Measurements from ENCODE around the gene RHO.
"Not testable (repeated sequence)": the region's sequence is repeated elsewhere in the genome, so short reads cannot be mapped to it uniquely, and the experiment has no call there.

The RHO gene

GRCh38 chr3:129500334-129500658 is 28.1 kb upstream of the RHO start:
- DNase-seq = no peak

- DNase-seq = no peak
Observed at GRCh38 chr3:129501630-129502029, 26.8 kb upstream of the RHO start.

GRCh38 chr3:129502641-129503408 is 25.6 kb upstream of the RHO start:
- peak; percentile 86 to 95 for DNase-seq

- peak; percentile 89 to 95 for DNase-seq
Observed at GRCh38 chr3:129503471-129504291, 24.8 kb upstream of the RHO start.

- no peak for DNase-seq
Observed at GRCh38 chr3:129504471-129505100, 23.9 kb upstream of the RHO start.

- DNase-seq = peak in 1 of 2 experiments; percentile 28
Observed at GRCh38 chr3:129505341-129505740, 23.1 kb upstream of the RHO start.

GRCh38 chr3:129506231-129506742 is 22.2 kb upstream of the RHO start:
- peak; percentile 93 to 99 for DNase-seq

GRCh38 chr3:129507181-129507831 is 21.1 kb upstream of the RHO start:
- peak; percentile 69 to 84 for DNase-seq

GRCh38 chr3:129512595-129512994 is 15.8 kb upstream of the RHO start:
- no peak for DNase-seq

GRCh38 chr3:129513705-129514104 is 14.7 kb upstream of the RHO start:
- DNase-seq = no peak

- DNase-seq = no peak
Observed at GRCh38 chr3:129514110-129514509, 14.3 kb upstream of the RHO start.

GRCh38 chr3:129514563-129514962 is 13.9 kb upstream of the RHO start:
- no peak for DNase-seq

GRCh38 chr3:129515108-129515820 is 13.2 kb upstream of the RHO start:
- not testable (repeated sequence) for DNase-seq

GRCh38 chr3:129515821-129516432 is 12.5 kb upstream of the RHO start:
- not testable (repeated sequence) for DNase-seq

- DNase-seq = no peak
Observed at GRCh38 chr3:129517516-129517915, 10.9 kb upstream of the RHO start.

- no peak for DNase-seq
Observed at GRCh38 chr3:129518038-129518561, 10.3 kb upstream of the RHO start.

- DNase-seq = no peak
Observed at GRCh38 chr3:129518581-129518980, 9.9 kb upstream of the RHO start.

- no peak for DNase-seq
Observed at GRCh38 chr3:129519449-129519848, 9.0 kb upstream of the RHO start.

GRCh38 chr3:129519896-129520715 is 8.3 kb upstream of the RHO start:
- DNase-seq = no peak

- DNase-seq = no peak
Observed at GRCh38 chr3:129520960-129521359, 7.5 kb upstream of the RHO start.

- no peak for DNase-seq
Observed at GRCh38 chr3:129521611-129522010, 6.8 kb upstream of the RHO start.

Measured in NCI-H2081 (cell line).